Stimulated activated CD8-positive, alpha-beta memory T cell treated with anti-CD3 and anti-CD28 coated beads, Interleukin-4, amount 100 ng/mL, for 4 hours (primary cell): ENCODE results near the gene TTLL11.

Experiments
- DNase-seq, 2 donors: peaks; one replicate each; pipeline ENCODE4 v3.0.0-alpha.2; 2020; ENCODE audit warnings: low read depth in 2 of 2, low spot score in 1 of 2

Gene TTLL11

DNA sequence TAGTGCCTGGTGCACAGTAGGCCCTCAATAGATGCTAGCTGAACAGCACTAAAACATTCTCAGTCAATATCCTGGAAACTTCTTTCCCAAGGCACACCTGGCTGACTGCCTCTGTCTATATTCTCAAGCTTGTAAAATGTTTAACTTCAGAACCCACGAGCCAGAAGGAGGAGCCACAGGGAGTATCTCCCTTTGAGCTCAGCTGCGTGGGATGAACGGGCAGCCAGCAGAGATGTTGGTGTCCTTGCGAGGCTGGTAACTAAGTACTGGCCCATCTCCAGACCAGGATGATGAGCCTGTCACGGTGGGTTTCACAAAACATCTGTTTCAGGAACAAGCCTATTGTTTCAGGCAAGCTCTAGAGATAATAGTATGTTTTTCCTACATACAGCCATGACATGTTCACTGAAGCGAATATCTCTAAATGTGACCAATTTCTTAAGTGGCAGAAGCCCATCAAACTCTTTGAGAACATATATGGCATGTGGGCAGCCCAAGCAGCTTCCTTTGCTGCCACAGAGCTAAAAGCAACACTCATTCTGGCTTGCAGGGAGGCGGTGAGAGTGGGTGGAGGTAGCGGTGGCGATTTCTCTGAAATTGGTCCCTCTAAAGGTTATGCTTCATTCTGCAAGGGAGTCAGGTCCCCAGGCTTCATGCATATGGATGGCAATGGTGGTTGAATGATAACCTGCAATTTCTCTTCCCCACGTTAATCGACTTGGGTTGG lies 206.2 kb downstream of the TTLL11 start:
- DNase-seq, result no peak

DNA sequence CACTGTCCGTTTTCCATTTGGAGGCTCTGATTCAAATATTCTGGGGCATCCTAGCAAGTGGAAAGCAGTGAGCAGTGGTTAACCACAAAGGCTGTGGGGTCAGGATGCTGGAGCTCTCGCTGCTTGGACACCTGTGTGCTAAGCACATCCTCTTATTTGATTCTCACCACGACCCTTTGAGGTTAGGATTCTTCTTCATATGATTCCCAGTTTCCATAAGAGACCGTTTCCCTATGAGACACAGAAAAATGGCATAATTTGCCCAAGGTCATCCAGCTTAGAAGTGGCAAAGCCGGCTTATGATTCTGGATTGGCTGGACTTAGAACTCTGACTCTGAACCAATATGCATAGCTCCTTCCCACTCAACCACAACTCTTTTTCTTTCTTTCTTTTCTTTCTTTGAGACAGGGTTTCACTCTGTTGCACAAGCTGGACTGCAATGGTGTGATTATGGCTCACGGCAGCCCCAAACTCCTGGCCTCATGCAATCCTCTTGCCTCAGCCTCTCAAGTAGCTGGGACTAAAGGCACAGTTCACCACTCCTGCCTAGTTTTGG lies 207.7 kb downstream of the TTLL11 start:
- DNase-seq, result no peak

- no peak for DNase-seq
Measured at GRCh38 chr9:121884057-121884541, 209.0 kb downstream of the TTLL11 start.

DNA sequence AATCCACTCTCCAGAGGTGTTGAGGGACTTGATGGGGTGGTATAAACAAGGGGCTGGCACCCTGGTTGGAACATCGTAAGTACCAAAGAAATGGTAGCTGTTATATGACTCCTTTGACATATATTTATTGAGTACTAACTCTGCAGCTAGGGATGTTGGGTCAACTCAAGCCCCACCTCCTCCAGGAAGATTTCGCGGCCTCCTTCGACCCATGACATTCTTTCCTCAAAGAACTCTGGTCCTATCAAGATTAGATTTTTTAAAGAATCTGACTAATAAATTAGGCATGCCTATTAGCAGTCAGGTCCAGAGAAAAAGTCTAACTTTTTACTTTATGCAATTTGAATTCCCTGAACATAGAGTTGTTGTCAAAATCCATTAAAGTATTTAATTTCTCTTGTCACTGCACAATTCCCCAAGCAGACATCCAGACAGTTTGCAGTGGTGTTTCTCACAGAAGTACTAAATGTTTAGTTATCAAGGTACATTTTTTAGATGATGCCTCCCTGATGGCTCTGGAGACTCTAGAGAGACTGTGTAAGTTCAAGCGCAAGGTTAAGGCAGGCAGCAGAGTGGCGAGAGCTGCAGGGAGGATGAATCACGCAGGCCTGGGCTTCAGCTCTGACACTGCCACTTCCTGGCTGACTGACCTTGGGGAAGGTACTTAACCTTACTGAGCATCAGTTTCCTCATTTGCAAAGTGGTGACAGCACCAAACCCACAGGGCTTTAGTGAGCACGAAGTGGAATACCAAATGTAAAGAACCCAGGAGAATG lies 209.6 kb downstream of the TTLL11 start:
- DNase-seq, result no peak

GRCh38 chr9:121881920-121882500 lies 211.1 kb downstream of the TTLL11 start:
- DNase-seq, result no peak

DNA sequence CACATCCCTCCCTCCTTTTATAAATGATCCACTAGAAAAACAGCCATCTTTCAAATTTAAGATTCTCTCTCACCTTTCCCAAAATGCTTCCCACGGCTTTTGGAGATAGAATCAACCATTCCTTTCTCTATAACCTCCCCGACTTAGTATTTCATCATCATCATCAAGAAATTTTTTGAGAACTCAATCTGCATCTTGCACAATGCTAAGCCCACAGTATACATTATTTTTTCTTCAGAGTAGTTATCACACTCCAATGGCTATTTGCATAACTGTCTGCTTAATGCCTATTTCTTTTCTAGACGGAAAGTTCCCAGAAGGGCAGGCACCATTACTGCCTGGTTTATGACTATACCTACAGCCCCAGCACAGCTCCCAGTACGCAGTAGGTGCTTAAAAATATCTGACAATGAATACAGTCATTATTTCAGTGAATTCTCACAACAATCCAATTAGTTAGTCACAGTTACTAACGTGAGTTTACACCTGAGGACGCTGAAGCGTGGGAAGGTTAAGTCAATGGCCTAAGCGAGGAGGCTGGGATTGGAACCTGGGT lies 212.7 kb downstream of the TTLL11 start:
- no peak for DNase-seq

DNA sequence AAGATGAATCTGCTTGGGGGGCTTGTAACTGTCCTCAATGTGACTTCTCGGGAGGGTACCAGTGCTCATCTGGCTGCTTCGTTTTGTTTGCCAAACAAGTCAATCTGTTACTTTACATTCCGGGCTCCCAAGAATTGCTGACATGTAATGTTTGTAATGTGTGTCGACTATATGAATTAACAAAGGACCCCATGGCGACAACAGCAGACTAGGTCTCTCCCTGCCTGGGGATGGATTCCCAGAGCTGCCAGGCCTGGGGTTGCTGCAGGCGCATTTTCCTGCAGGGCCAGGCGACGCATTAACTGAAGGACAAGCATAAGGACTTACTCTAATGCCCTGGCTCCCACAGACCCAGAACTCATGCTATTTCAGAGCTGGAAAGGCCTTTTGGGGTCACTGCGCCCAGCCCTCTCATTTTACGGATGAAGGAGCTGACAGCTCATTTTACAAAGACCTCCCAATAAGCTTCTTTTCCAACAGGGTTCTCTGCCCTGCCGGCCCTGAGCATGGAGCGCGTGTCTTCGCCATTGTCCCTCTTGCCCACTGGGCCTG lies 214.8 kb downstream of the TTLL11 start:
- no peak for DNase-seq

DNA sequence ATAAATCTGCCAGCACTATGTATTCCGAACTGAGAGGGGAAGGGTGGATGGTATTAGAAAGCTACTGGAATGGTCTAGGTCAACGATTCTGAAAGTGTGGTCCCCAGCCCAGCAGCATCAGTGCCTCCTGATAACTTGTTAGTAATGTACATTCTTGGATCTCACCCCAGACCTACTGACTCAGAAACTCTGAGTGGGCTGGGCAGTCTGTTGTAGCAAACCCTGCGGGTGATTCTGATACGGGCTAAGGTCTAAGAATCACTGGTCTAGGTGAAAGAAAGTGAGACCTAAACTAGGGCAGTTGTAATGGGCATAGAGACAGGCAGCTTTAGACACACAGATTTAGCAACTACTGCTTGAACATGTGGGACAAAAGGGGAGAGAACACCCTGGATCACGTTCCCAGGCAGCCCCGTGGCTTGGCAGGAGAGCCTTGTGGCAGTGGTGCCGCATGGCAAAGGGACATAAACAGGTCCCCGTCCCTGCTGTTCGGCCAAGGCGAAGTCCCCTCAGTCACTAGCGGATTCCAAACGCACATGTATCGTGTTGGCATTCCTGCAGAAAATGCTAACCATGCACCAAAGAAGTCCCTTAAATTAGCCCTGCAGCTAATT lies 216.3 kb downstream of the TTLL11 start:
- DNase-seq, result no peak

- DNase-seq, result no peak
Measured at GRCh38 chr9:121876255-121876654, 216.9 kb downstream of the TTLL11 start.

- no peak for DNase-seq
Measured at GRCh38 chr9:121874524-121874923, 218.6 kb downstream of the TTLL11 start.

GRCh38 chr9:121871431-121872025 lies 221.6 kb downstream of the TTLL11 start:
- no peak for DNase-seq

DNA sequence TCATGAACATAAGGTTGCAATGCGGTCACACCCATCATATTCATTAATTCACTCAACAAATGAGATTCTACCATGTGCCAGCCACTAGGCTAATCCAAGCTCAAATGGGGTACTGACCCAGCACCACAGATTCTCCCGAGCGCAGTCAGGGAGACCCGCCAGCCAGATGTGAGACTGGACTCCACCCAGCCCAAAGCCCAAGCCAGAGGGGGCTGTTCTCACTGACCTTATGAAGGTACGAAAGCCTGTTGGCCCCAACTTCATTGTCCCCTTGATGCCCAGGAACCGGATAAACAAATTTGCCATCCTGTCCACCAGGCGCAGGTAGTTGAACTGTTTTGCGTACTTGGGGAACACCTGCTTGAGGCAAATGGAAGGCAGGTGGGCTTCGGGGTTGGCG lies 222.8 kb downstream of the TTLL11 start:
- no peak for DNase-seq

- DNase-seq, result no peak
Measured at GRCh38 chr9:121868626-121869025, 224.5 kb downstream of the TTLL11 start.

- no peak for DNase-seq
Measured at GRCh38 chr9:121866927-121867326, 226.2 kb downstream of the TTLL11 start.

- DNase-seq, result no peak
Measured at GRCh38 chr9:121865884-121866283, 227.2 kb downstream of the TTLL11 start.

DNA sequence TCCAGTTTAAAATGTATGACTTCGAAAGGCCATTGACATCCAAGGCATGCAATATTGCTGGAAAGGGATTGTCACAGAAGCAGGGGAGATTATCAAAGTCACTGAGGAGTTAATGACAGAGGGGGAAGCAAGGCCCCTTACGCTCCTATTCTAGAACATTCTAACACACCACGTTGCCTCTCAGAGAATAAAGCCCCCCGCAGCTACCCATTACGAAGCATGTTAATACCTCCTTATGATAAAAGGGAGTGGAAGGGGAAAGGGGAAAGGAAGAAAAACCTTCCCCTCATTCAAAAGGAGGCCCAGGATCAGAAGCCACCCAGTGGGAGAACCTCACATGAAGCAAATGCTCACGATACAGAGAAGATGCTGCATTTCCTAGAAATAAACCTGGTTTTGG lies 228.0 kb downstream of the TTLL11 start:
- no peak for DNase-seq

- no peak for DNase-seq
Measured at GRCh38 chr9:121863955-121864354, 229.2 kb downstream of the TTLL11 start.

DNA sequence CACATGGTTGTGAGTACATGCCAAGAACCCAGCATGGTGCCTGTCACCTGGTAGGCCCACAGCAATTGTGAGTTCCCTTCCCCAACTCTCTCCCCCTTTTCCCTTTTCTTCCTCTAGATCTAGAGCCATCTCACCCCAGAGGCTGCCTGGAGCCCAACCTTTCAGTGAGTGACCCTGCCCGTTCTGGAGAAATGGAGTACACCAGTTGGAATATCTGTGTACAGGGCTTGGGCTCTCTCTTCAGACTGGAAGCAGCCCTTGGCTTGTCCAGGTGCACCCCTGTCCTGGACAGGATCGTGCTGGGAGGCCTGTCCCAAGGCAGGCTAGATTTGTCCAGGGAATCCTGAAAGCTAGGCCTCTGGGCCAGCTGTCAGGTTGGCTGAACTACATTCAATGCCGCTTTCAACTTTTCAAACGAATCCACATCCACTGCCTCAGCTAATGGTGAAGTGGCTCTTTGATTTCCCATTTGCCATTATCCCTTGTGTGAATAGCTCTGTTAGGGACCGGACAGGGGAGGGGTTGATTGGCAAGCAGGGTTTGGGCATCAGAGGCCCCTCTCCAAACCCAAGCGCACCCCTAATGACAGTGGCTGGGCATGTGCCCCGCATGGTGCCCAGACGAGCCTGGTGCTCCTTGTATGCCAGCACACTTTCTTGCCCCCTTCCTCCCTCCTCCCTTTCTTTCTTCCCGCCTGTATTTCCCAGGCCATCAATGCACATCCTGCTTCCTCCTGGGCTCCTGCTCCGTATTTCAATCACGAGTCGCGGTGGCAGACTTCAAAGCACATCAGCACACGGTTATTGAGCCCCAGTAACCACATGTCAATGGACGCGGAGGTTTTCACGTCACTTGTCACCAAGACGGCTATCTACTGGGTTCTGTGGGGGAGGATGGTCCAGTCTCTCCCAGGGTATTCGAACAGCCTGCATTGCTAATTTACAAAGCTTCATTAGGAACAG lies 230.5 kb downstream of the TTLL11 start:
- no peak for DNase-seq

DNA sequence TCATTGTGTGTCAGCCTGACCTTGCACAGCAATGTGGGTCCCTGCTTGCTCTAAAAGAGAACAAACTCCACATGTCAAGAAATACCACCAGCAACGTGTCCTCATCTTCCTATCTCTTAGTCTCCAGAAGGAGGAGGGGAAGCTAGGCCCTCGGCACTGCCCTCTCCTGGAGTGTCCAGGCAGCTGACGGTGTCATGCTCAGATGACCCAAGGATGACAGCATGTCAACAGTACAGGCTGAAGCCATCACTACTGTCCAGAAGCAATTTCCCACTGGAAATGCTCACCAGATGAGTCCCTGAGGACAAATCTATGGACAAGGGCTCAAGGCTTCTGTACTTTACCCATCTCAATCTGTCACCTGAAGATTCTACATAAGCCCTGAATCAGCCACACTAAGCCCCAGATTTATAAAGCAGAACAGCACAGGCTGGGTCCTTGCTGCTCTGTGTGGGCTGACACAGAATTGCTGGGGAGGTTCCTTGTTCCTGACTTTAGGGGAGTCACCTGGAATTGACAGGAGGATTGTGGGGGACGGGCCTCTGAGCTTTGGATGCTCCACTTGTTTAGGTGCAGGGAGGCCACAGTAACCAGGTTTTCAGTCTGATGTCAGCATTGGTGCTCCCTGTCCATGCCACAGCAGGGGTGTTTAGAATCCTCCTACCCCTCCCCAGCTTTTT lies 231.5 kb downstream of the TTLL11 start:
- no peak for DNase-seq
